ENCODE data around the gene SLC30A9.

Gene SLC30A9

GRCh38 chr4:42112846-42113245 is 122.5 kb downstream of the SLC30A9 start:
- Histone ChIP-seq H3K4me3 (ENCODE audit: low read depth, low read length) (no peak overlapping the region), H3K9me3 (ENCODE audit: control insufficient read depth, insufficient read depth, low read depth, low read length) (no peaks in the 10 kb centered on the region), H3K36me3 (ENCODE audit: control insufficient read depth in 2 of 2, insufficient read depth in 1 of 2, low read length in 2 of 2) (peaks cover 0 to 26% of the 10 kb centered on the region in 2 experiments; a peak in 2 of 3 replicates), H3K27ac (ENCODE audit: extremely low read depth, low read depth, low read length) (no peak overlapping the region), H3K4me1 (ENCODE audit: control insufficient read depth, insufficient read depth, low read length) (no peaks in the 10 kb centered on the region)
- POLR2A ChIA-PET: no interaction called here
- TF ChIP-seq ZNF23 (tag by site-specific recombination; IDR thresholded peaks at IDR 0.05; ENCODE audit: borderline replicate concordance): no peak
- no peak for TF ChIP-seq ZBTB49 (tag by site-specific recombination; IDR thresholded peaks at IDR 0.05; ENCODE audit: low read depth)
- TF ChIP-seq ZNF350 (tag by site-specific recombination; IDR thresholded peaks at IDR 0.05): no peak
- TF ChIP-seq ZNF76 (tag by site-specific recombination; IDR thresholded peaks at IDR 0.05; ENCODE audit: borderline replicate concordance, low read depth): no peak
- TF ChIP-seq ZNF830 (tag by site-specific recombination; IDR thresholded peaks at IDR 0.05; ENCODE audit: low read depth): no peak
- no peak for TF ChIP-seq ZNF701 (tag by site-specific recombination; IDR thresholded peaks at IDR 0.05)
- no peak for TF ChIP-seq ZNF2 (tag by site-specific recombination; IDR thresholded peaks at IDR 0.05)
- TF ChIP-seq INSM2 (tag by site-specific recombination; IDR thresholded peaks at IDR 0.05): no peak
- no peak for TF ChIP-seq HOXA7 (CRISPR knock-in tag; IDR thresholded peaks at IDR 0.05; ENCODE audit: borderline replicate concordance)
- TF ChIP-seq SCRT2 (tag by site-specific recombination; IDR thresholded peaks at IDR 0.05): no peak
- TF ChIP-seq ZIC2 (tag by site-specific recombination; IDR thresholded peaks at IDR 0.05): no peak
- no peak for TF ChIP-seq ZNF18 (tag by site-specific recombination; IDR thresholded peaks at IDR 0.05)
- TF ChIP-seq ZNF707 (tag by site-specific recombination; IDR thresholded peaks at IDR 0.05): no peak
- TF ChIP-seq ZNF560 (tag by site-specific recombination; IDR thresholded peaks at IDR 0.05; ENCODE audit: borderline replicate concordance): no peak
- TF ChIP-seq TRIM28 (IDR thresholded peaks at IDR 0.05; ENCODE audit: borderline replicate concordance, low read length): no peak
- CTCF ChIA-PET: no interaction called here

GRCh38 chr4:42119886-42120285 is 129.6 kb downstream of the SLC30A9 start:
- H3K27ac ChIP-seq (ENCODE audit: extremely low read depth, low read depth, low read length): no peak overlapping the region

More at GRCh38 chr4:42119886-42120285, 129.6 kb downstream of the SLC30A9 start:
- Histone ChIP-seq H3K36me3 (ENCODE audit: control insufficient read depth in 2 of 2, insufficient read depth in 1 of 2, low read length in 2 of 2) (peaks cover 0 to 73% of the 10 kb centered on the region in 2 experiments), H3K4me3 (ENCODE audit: low read depth, low read length) (no peak overlapping the region), H3K4me1 (ENCODE audit: control insufficient read depth, insufficient read depth, low read length) (no peaks in the 10 kb centered on the region), H3K9me3 (ENCODE audit: control insufficient read depth, insufficient read depth, low read depth, low read length) (no peaks in the 10 kb centered on the region)
- CTCF ChIA-PET: interaction anchor here (0.8 to 1.1 kb wide), 2 partner anchors 13 to 33 kb away, joined by 3 to 5 read pairs; partner anchors contain the start of gene BEND4
- POLR2A ChIA-PET: no interaction called here
- TF ChIP-seq ZBTB20 (tag by site-specific recombination; IDR thresholded peaks at IDR 0.05): no peak
- TF ChIP-seq BCL6B (tag by site-specific recombination; IDR thresholded peaks at IDR 0.05): no peak
- no peak for TF ChIP-seq ZNF24 (tag by site-specific recombination; IDR thresholded peaks at IDR 0.05)
- no peak for TF ChIP-seq BCL11B (tag by site-specific recombination; IDR thresholded peaks at IDR 0.05; ENCODE audit: low read depth)
- TF ChIP-seq ZNF555 (tag by site-specific recombination; conservative IDR thresholded peaks at IDR 0.05): no peak
- TF ChIP-seq ZNF76 (tag by site-specific recombination; IDR thresholded peaks at IDR 0.05; ENCODE audit: borderline replicate concordance, low read depth): no peak
- no peak for TF ChIP-seq ZNF626 (tag by site-specific recombination; IDR thresholded peaks at IDR 0.05)
- no peak for TF ChIP-seq ZNF585B (tag by site-specific recombination; IDR thresholded peaks at IDR 0.05)
- no peak for TF ChIP-seq ZNF23 (tag by site-specific recombination; IDR thresholded peaks at IDR 0.05; ENCODE audit: borderline replicate concordance)
- TF ChIP-seq ZNF600 (tag by site-specific recombination; IDR thresholded peaks at IDR 0.05): no peak
- no peak for TF ChIP-seq SP3 (tag by site-specific recombination; IDR thresholded peaks at IDR 0.05)
- no peak for TF ChIP-seq GLIS2 (tag by site-specific recombination; IDR thresholded peaks at IDR 0.05)
- TF ChIP-seq SCRT1 (tag by site-specific recombination; IDR thresholded peaks at IDR 0.05; ENCODE audit: borderline replicate concordance): no peak
- TF ChIP-seq ZSCAN30 (tag by site-specific recombination; IDR thresholded peaks at IDR 0.05): no peak

Measured in HEK293 (cell line).